KG1 (cell line): ENCODE data around the gene ARID3C.
A peak's percentile ranks its signal among the peaks of the same experiment; 100 is the strongest.
"Not testable (repeated sequence)": the region's sequence is repeated elsewhere in the genome, so short reads cannot be mapped to it uniquely, and the experiment has no call there.

ENCODE experiments used
- DNase-seq: peaks from one replicate; lab custom pipeline; 2025; lab: John Stamatoyannopoulos, UW

Gene ARID3C

GRCh38 chr9:34652602-34653000 lies 23.7 kb upstream of the ARID3C start:
- no peak for DNase-seq

- DNase-seq = no peak
These were observed 23.2 kb upstream of the ARID3C start, which contains the start of gene IL11RA for GRCh38 chr9:34651876-34652601. Gene IL11RA (plus strand): TSS chr9:34652185. CDS start chr9:34655218, 3,033 bp downstream.

GRCh38 chr9:34651321-34651720 lies 22.5 kb upstream of the ARID3C start:
- DNase-seq = no peak

GRCh38 chr9:34650816-34651215 lies 21.9 kb upstream of the ARID3C start:
- no peak for DNase-seq

- no peak for DNase-seq
These were observed 19.8 kb upstream of the ARID3C start for GRCh38 chr9:34648673-34649072.

- DNase-seq = no peak
These were observed 18.8 kb upstream of the ARID3C start for GRCh38 chr9:34647651-34648050.

- no peak for DNase-seq
These were observed 18.2 kb upstream of the ARID3C start for GRCh38 chr9:34647084-34647403.

- peak; percentile 89 for DNase-seq
These were observed 17.6 kb upstream of the ARID3C start, which contains the start of gene GALT for GRCh38 chr9:34646211-34647083. Gene GALT (plus strand): TSS chr9:34646675. CDS start chr9:34646705, 30 bp downstream.

- DNase-seq = no peak
These were observed 16.0 kb upstream of the ARID3C start for GRCh38 chr9:34644766-34645314.

- DNase-seq = no peak
These were observed 13.8 kb upstream of the ARID3C start for GRCh38 chr9:34642679-34643078.

- not testable (repeated sequence) for DNase-seq
These were observed 10.5 kb upstream of the ARID3C start for GRCh38 chr9:34639322-34639721.

- DNase-seq = no peak
These were observed 9.2 kb upstream of the ARID3C start for GRCh38 chr9:34638138-34638445.

GRCh38 chr9:34637356-34638137 lies 8.7 kb upstream of the ARID3C start, which contains the start of gene SIGMAR1:
Gene SIGMAR1 (minus strand): TSS chr9:34637787. CDS start chr9:34637697, 90 bp downstream.
- DNase-seq = peak; percentile 84

- no peak for DNase-seq
These were observed 8.0 kb upstream of the ARID3C start for GRCh38 chr9:34636791-34637355.

GRCh38 chr9:34635556-34635955 lies 6.7 kb upstream of the ARID3C start:
- DNase-seq = no peak

- DNase-seq = no peak
These were observed 5.8 kb upstream of the ARID3C start for GRCh38 chr9:34634551-34635248.

- DNase-seq = peak; percentile 56
These were observed 5.1 kb upstream of the ARID3C start for GRCh38 chr9:34633851-34634550.

- DNase-seq = no peak
These were observed 4.3 kb upstream of the ARID3C start for GRCh38 chr9:34633166-34633565.

- DNase-seq = no peak
These were observed 1.7 kb upstream of the ARID3C start for GRCh38 chr9:34630402-34631154.

- DNase-seq = no peak
These were observed 584 bp upstream of the ARID3C start for GRCh38 chr9:34629491-34629808.
